DOHH2 (cell line): ENCODE results near the gene CIBAR2.

Experiments used
- EZH2phosphoT487 ChIP-seq: fragments of 200-600 bp; sonication (generic); IDR thresholded peaks from 2 replicates; pipeline ENCODE4 v1.6.1; 2017; ENCODE audit warnings: borderline replicate concordance, mild to moderate bottlenecking, antibody characterized with exemption, low read length, moderate library complexity, mixed read lengths
- TF ChIP-seq, protein P1 (sequence below): fragments of 200-600 bp; sonication (generic); IDR thresholded peaks from one replicate; pipeline ENCODE4 v1.5.1; 2014; ENCODE audit warnings: antibody characterized with exemption, mild to moderate bottlenecking, low read depth, low read length; ENCODE audit not compliant: poor library complexity, severe bottlenecking

DNA sequence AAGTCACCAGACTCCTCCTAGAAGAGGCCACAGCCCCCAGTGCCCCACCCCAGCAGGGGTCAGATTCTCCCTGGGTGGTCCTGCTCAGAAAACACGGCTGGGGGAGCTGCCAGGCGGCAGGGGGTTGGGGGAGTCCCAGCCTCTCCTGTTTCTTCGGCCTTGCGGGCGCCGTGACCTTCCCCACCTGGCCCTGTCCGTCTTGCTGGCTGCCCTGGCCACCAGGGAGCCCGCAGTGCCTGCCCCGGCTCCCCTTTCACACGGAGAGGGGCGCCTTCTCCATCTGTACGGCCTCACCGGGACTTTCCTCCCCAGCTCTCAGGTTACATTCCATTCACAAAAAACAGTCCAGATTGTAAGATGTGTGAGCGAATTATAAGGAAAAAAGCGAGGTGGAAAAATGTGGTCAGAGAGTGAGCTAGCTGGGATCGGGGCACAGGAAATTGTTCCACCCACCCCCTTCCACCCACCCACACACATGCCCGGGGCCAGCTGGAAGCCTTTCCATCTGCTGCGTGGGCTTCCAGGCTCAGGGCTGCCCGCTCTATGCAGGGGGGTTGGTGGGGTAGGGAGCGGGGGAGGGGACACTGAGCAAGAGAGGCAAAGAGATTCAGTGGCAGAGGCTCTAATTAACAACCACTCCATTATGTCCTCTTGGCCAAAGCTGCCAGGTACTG lies 14.6 kb upstream of the CIBAR2 start:
- TF ChIP-seq, protein P1, sequence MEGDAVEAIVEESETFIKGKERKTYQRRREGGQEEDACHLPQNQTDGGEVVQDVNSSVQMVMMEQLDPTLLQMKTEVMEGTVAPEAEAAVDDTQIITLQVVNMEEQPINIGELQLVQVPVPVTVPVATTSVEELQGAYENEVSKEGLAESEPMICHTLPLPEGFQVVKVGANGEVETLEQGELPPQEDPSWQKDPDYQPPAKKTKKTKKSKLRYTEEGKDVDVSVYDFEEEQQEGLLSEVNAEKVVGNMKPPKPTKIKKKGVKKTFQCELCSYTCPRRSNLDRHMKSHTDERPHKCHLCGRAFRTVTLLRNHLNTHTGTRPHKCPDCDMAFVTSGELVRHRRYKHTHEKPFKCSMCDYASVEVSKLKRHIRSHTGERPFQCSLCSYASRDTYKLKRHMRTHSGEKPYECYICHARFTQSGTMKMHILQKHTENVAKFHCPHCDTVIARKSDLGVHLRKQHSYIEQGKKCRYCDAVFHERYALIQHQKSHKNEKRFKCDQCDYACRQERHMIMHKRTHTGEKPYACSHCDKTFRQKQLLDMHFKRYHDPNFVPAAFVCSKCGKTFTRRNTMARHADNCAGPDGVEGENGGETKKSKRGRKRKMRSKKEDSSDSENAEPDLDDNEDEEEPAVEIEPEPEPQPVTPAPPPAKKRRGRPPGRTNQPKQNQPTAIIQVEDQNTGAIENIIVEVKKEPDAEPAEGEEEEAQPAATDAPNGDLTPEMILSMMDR, result no peak
- TF ChIP-seq EZH2phosphoT487, result no peak
